GM19023 (cell line): Measurements from ENCODE around the gene AFG3L2.

Source experiments
- ATAC-seq: cut with Tn5 transposase; IDR thresholded peaks from one replicate; pipeline ENCODE4 v1.9.1; 2021; ENCODE audit warnings: mild to moderate bottlenecking, moderate library complexity; ENCODE audit not compliant: unreplicated experiment

AFG3L2 gene

GRCh38 chr18:12306752-12307700, 70.0 kb downstream of the AFG3L2 start:
- peak; percentile 18 for ATAC-seq

DNA sequence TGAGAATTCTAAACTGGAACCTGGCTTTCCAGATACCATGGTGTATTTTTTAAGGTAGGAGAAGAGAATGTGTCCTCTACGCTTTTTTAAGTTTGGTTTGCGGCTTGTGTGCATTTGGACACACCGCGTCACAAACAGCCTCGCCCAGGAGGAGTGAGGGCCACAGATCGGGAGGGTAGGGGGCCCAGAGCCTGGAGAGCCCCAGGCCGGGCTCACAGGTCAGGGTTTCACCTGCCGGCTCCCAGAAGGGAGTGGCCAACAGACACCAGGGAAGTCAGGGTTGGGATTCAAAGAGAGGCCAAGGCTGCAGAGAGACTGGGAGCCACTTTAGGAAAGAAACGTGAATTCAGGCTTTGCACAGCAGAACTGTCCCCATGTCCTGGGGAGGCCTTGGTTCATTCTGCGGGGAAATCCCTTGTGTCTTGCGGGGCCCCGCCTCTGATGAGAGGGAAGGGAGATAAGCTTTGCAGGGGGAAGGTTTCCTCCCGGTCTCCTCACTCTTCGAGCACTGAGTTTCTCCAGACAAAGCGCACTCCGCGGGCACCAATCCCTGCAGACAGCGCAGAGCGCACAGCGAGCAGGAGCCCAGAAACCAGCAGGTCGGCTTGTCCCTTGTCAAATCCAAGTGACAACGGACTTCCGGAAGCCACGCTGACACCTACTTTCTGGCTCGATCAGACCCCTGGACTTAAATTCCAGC, 70.9 kb downstream of the AFG3L2 start:
- ATAC-seq: no peak

DNA sequence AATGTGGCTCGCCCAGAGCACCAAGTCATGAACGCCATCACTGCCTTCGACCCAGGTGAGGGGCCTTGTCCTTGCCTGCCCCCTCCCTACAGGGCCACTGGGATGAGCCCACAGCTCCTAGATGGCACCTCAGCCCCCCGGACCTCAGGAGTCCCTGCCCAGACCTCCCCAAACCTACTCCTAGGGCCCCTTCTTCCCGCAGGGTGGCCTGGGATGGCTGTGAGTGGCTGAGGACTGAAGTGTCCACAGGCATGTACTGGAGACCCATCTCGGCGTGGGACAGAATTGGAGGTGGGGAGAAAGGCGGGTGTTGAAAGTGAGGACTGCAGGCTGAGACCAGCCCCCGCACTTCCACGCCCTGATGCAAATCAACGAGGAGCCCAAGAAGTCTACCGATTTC, 71.8 kb downstream of the AFG3L2 start:
- ATAC-seq: no peak

DNA sequence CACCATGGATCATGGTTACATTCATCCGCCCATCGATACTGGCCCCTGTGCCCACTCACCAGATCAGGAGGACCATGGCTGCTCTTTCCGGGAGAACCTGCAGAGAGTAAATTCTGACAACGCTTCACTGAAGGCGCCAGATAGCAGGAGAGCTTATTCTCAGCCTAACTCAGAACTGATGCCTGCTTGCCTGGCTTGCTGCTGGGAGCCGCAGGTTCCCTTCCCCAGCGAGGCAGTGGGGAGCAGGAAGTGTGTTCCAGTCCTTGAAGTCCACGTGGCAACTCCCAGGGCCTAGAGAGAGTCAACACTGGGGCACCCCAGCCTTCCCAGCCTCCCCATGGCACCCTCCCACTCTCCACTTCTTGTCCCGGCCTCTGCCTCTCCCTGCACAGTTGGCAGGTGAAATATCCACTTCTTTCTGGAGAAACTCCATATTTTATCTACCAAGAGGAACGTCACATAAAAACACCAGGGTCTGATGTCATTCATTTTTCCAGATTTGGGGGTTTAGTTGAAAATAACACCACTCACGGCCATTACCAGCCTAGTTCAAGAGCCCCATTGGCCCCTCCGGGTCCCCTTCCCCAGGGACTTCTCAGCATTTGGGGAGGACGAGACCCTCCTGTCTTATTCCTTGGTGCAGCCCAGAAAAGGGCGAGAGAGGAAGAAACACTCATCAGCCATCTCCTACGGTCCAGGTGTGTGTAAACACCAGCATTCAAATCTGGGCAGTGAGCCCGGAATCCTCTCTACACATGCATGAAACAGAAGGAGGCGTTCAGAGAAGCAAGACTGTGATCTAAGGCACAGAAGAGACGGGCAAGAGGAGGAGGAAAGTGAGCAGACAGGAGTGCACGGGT, 72.4 kb downstream of the AFG3L2 start:
- ATAC-seq: no peak

DNA sequence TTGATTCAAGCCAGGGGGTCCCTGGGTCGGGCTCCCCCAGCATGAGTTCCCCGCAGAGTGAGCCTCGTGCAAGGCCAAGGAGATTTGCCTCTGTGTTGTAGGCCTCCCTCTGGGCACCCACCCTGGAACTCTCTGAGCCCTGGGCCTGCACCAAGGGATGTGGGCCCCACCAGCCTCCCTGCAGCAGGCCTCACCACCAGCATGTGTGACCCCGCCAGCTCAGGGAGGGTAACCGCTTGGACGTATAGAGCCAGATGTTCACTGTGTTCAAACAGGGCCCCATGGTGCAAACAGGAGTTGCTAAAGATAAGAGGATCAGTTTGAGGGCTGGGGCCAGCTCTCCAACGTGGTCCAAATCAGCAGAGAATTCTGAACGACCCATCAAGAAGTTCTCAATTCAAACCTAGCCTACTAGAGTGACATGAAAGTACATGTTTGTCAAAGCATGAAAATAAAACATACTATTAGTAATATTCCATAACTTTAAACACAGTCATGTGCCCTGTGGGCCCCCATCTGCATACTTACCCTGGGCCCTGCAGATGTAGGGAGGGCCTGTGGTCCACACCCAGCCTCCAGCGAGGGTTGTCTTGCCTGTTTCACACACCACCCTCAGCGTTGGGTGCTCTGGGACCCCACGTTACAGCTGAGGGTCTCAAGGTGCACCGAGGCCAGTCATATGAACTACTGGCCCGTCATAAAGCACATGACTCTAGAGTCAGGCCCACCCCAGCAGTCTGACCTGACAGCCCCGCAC, 74.5 kb downstream of the AFG3L2 start:
- ATAC-seq: no peak

DNA sequence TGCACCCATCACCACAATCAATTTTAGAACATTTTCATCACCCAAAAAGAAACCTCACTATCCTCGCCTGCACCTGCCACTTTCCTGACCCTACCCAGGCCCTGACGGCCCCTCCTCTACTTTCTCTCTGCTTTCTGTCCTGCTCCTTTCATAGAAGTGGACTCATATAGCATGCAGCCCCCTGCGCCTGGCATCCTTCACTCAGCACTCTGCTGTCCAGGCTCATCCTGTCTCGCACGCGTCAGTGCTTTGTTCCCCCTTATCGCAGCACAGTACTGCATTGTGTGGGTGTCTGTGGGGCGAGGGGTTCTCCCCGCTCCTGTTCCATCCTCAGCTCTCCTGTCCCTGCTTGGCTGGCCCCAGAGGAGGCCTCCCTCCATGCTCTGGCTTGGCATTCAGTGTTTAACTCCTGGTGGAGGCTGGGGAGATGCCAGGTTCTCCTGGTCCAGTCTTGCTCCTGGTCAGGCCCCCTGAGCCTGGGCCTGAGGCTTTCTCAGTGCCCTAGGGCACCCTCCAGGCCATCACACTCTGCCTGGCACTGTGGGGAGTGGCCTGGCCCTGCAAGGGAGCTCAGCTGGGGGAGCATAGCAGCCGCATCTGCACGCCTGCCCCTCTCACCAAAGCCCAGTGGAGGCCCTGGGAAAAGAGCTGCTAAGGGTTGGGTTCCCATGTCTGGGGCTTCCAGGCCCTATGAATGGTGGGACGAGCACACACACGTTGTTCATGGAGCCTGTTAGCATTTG, 75.6 kb downstream of the AFG3L2 start:
- ATAC-seq: no peak

DNA sequence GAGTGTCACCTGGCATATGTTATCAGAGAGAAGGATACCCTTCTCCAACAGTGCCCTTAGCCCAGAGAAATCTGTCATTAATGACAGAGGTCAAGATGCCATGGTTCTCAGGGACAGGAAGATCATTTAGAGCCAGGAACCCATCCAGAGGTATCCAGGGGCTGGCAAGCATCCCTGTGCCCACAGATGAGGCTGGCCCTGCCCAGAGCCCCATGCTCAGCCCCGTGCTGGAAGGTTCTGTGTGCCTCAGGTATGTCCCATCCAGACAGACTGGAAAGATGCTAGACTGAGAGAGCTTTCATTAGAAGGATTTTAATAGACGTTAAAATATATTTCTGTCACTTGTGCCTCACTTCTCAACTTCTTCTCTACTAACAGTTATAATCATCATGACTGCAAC, 77.2 kb downstream of the AFG3L2 start:
- no peak for ATAC-seq

- ATAC-seq: no peak
Observed at GRCh38 chr18:12296457-12296856, 80.6 kb downstream of the AFG3L2 start.

- ATAC-seq: no peak
Observed at GRCh38 chr18:12296087-12296403, 81.0 kb downstream of the AFG3L2 start.

- no peak for ATAC-seq
Observed at GRCh38 chr18:12295389-12296086, 81.5 kb downstream of the AFG3L2 start.

GRCh38 chr18:12293831-12294230, 83.2 kb downstream of the AFG3L2 start:
- ATAC-seq: no peak

GRCh38 chr18:12291690-12292089, 85.3 kb downstream of the AFG3L2 start:
- no peak for ATAC-seq

GRCh38 chr18:12291161-12291560, 85.9 kb downstream of the AFG3L2 start:
- ATAC-seq: no peak

- no peak for ATAC-seq
Observed at GRCh38 chr18:12290086-12290485, 86.9 kb downstream of the AFG3L2 start.

DNA sequence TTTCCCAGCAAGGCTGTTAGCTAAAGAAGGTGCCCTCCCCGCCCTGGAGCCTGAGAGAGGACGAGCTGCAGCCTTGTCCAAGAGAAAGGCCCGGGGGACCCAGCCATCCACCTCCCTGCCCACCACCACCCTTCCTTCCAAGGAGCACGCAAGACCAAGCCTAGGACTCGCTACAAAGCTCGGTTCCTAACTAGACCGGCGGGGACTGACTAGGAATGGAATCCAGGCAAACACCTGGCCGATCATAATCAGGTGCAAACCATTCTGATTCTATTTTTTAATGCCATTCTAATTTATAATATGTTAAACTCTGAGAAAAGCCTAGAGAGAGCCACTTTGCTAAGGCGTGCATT, 88.6 kb downstream of the AFG3L2 start:
- ATAC-seq: no peak

GRCh38 chr18:12287684-12288402, 89.2 kb downstream of the AFG3L2 start:
- ATAC-seq: no peak

DNA sequence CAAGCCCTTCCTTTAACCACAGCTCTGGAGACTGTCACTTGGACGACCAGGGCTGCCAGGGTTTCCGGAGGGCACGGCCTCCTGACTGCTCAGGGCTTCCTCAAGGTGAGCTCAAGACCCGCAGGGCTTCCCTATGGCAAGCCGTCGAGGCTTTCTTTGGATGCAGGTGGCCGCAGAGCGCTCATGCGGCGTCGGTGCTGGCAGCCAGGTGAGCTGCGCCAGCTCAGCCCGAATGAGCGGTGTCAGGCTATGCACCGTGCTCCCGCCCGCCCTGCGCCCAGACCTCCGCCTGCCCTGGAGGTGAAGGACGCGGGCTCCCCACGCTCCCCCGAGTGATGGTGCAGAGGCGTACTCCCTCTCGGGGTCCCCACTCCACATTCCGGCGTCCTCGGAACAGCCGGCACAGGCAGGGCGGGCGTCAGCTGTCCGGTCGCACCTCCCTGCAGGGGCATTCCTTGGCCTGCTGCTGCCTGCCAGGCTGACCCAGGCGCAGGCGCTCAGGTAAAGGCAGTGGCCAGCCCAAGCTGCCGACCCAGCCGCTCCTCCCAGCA, 89.8 kb downstream of the AFG3L2 start:
- no peak for ATAC-seq

DNA sequence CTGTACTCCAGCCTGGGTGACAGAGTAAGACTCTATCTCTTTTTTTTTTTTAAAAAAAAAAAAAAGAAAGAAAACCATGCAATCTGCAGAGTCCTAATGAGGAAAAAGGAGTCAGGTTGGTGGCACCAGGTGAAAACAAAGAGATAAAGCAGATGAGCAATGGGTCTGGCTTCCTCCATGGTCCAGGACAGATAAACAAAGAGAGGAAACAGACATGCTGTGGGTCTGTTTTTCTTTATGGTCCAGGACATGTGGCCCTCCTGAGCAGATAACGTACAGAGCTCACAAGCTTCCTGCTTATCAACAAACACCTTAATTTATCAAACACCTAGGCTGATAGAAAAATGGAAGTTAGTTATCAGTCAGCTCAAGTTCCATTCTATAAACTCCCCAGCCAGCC, 93.4 kb downstream of the AFG3L2 start:
- no peak for ATAC-seq

- no peak for ATAC-seq
Observed at GRCh38 chr18:12283256-12283655, 93.8 kb downstream of the AFG3L2 start.
